HG02938 (cell line): Measurements from ENCODE around the gene HDAC8.
"Not testable (repeated sequence)": the region's sequence is repeated elsewhere in the genome, so short reads cannot be mapped to it uniquely, and the experiment has no call there.

Experiments used
- ATAC-seq: cut with Tn5 transposase; IDR thresholded peaks from one replicate; pipeline ENCODE4 v1.9.1; 2021; ENCODE audit warnings: mild to moderate bottlenecking, moderate library complexity; ENCODE audit not compliant: unreplicated experiment

HDAC8 gene

GRCh38 chrX:72326605-72327300 lies 245.9 kb downstream of the HDAC8 start:
- no peak for ATAC-seq

DNA sequence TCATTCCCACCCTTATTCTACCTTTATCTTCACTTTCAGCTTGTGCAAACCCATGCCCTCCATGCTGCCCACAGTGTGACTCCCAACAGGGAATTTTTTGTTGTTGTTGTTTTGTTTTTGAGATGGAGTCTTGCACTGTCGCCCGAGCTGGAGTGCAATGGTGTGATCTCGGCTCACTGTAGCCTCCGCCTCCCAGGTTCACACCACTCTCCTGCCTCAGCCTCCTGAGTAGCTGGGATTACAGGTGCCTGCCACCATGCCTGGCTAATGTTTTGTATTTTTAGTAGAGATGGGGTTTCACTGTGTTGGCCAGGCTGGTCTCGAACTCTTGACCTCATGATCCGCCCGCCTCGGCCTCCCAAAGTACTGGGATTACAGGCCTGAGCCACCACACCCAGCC lies 253.0 kb downstream of the HDAC8 start:
- ATAC-seq, result not testable (repeated sequence)

- ATAC-seq, result no peak
Observed at GRCh38 chrX:72317139-72317538, 255.5 kb downstream of the HDAC8 start.

GRCh38 chrX:72316408-72317110 lies 256.1 kb downstream of the HDAC8 start:
- no peak for ATAC-seq

GRCh38 chrX:72314881-72315280 lies 257.8 kb downstream of the HDAC8 start:
- no peak for ATAC-seq

DNA sequence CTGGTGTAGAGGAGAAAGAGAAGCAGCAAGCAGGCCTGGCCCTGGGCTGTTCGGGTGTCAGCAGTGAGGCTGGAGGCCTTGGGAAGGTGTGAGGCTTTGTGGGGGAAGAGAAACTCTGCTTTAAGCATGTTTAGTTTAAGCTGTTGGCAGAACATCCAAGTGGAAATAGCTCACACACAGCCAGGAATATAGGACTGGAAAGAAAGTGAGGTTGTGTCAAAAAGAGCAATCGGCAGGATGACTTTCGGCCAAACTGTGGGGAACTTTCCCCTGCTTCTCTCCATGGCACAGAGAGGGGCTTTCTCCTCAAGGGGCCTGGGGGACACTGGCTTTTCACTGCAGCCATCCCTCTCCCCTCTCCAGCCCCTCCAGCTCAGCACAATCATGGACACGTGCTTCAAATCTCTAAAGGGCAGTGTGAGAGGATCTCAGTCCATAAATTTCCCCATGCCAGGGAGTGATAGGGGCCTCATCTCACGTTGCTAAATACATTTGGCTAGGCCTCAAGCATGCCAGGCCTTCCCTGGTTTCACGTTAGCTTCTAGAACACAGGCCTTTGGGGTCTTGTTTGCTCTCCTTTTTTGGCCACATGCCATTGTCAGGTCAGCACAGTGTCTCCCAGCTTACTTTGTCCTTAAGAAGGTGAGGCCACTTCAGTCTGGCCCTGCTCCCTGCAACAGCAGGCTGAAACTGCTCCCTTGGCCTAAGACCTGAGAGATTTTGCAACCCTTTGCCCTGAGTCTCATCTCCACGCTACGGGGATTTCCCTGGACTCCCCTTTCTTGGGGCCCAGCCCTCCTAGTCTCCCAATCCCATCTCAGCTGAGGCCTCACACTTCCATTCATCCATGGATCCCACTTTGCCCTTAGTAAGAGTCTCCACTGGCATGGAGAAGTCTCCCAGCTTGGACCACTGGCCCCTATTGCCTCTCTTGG lies 258.7 kb downstream of the HDAC8 start:
- ATAC-seq, result no peak

DNA sequence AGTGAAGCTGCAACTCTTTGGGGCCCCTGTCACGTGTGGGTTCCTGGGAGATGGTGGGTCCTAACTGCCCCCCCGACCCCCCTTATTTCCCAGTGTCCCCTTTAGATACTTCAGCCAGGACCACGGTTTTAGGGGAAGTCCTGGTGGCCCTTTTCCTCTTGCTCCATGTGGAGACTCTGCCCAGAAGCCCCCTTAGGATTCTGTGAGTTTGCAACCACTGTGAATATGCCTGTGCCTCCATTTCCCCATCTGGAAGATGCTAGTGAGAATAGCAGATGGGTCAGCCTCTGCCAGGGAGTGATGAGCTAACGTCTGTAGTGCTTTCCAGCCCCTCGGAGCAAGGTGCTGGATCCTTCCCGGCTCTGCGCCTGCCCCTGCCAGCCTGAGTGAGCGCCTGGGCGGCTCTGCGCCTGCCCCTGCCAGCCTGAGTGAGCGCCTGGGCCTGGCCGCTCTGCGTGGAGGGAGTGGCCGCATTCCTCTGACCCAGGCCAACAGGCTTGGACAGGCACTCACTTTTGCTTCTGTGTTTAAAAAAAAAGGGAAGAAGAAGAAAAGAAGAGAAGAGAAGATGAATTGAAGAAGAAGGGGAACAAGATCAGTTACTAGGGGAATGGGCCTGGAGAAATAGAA lies 260.2 kb downstream of the HDAC8 start:
- no peak for ATAC-seq

DNA sequence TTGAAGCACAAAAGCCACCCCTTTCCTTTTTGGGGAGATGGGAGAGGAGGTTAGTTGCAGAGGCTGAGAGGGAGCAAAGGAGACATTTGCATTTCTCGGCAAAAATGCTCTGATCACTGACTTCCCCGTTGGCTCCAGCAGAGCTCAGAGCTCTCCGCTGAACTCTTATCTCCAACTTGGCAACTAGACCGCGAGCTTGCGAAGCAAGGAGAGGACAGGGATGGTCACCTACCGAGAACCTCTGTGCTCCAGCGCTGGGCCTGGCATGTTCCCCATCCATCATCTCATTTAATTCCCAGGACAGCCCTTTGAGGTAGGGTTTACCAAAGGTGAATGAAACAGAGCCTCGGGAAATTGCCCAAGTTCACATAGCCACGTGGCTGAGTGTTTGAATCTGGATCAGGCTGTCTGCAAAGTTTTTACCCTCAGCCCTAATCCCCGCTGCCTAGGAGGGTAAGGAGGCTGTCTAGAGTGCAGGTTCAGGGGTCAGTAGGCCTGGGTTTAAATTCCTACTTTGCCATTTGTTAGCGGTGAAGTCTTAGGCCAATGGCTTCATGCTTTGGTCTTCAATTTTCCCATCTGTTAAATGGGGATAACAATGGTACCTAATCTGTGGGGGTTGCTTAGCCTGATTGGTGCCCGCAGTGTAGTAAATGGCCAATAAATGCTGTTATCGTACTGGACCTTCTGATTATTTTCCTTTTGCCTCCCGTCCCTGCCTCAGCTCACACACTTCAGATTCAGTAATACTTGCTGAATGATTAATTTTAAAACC lies 263.2 kb downstream of the HDAC8 start:
- no peak for ATAC-seq

- no peak for ATAC-seq
Observed at GRCh38 chrX:72308566-72309296, 263.9 kb downstream of the HDAC8 start.

GRCh38 chrX:72308209-72308565 lies 264.5 kb downstream of the HDAC8 start:
- ATAC-seq, result no peak

DNA sequence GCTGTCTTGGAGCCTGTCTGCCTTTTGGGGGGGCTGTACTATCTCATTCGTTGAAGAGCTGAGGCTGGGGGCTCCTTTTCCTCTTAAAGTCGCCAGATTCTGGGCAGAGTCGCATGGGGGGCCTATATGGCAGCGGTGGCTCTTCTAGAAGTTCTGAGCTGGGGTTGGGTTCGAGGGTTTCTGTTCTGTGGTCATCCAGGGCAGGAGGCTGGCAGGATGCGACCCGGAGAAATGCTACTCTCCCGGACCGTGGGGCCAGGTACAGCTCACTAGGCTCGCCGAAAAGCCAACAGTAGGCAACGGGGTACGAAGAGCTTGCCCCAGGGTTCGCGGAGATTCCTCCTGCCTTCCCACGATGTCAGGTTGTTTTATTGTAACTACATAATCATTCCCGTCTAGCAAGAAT lies 265.0 kb downstream of the HDAC8 start:
- ATAC-seq, result no peak

DNA sequence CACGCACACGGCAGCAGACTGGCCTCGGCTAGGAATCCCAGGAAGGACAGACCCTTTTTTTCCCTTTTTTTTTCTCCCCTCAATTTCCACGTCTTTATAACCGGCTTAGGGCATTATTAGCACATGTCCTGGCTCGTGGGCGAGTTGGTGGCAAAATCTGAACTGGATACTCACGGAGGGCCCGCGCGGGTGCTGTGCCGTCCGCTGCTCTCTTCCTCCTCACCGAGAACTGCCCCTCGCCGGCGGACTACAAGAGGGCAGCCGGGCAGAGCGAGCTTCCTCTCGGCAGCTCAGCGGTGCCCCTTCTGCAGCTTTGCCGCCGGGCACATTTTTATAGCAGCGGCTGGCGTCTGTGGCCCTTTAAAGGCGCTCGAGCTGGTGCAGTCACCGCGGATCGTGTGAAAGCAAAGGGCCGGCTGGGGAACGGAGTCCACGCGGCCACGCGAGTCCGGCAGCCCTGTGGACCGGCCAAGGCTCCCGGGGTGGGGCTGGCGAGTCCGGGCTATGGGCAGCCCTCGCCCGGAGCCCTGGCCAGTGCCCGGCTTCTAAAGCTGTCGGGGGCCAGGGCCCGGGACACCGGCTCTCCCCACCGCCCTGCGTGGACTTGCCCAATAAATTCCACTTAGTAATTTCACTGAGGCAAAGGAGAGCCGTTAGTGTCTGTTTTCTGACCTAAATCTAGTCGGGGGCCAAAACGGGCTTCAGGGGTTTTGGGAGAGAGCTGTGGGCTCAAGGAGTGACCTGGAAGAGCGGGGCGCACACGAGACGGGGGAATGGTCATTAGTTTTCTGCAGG lies 265.6 kb downstream of the HDAC8 start:
- peak; percentile 64 for ATAC-seq

DNA sequence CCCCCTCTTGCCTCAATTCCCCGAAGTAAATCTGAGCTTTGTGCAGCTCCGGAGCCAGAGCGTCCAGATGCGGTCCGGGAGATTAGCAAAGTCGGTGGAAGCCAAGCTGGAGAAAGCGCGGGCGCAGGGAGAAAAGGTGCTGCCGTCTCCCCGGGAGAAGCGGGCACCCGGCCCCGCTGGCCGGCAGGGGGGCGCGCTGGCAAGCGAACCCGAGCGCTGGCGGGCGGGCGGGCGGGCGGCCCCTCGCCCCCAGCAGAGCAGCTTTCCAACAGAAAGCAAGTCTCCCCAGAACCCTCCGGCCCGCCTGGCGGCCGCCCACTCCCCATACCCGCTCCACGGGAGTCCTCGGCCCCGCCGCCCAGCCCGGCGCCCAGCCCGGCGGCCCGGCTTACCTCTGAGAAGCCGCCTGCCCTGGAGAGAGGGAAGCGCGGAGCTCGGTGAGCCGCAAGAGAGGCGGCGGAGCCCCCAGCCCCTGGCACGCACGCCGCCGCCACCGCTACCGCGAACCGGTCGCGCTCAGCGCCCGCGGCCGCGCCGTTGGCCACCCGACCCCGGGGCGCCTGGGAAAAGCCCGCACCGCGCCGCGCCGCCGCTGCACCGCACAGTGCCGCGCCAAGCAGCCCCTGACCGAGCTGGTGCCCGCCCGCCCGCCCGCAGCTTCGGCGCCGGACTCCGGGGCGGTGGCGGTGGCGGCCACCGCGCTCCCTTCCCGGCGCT lies 266.4 kb downstream of the HDAC8 start:
- peak; percentile 3 for ATAC-seq

DNA sequence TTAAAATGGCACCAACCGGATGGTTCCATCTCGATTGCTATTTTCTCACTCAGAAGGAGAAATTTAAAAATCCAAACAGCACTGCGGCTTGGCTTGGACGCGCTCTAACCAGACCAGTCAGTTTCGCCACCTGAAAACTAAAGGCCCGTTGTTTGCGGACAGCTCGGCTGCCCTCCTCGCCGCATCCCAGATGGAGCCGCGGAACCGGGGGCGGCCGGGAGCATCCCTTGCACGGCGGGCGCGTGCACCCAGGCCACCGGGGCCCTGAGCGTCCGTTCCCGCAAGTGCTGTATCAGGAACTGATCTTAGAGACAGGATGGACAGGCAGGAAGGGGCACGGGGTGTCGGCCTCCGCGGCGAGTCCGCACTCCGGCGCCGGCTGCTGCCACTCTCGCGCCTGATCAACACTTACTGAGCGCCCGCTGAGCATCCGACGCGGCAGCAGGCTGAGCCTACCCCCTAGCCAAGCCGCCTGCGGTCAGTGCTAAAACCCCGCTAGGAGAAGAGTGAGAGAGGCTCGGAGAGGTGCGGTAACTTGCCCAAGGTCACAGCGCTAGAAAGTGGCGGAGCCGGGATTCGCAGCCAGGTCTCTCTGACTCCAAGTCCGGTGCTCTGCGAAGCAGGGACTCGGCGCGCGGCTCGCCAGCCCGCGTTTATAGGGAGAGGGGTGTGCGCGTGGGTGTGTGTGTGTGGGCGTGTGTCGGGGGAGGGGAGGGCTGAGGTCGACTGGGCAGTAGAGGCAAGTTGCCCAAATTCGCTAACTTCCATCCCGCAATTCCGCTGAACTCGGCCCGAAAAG lies 267.2 kb downstream of the HDAC8 start, which contains the start of gene CITED1:
Gene CITED1 (minus strand): TSS at position 629 of the 799 bp plus-strand sequence. CDS start 3,045 bp downstream, outside the sequence.
- no peak for ATAC-seq

DNA sequence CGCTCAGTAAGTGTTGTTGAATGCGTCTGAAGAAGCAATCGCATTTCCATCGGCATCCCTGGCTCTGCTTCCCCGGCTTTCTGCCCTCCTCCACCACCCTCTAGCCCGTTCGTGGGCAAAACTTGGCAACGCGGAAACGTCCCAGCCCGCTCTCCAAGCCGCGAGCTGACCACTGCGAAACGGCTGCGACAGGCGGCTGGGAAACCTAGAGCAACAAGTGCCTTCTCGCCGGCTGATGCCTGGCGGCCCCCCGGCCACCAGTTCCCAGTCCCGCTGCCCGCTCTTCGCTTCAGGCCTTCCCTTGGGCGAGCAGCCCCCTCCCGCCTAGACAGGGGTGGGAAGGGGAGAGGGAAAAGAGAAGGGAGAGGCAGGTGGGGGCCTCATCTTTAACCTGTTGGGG lies 267.8 kb downstream of the HDAC8 start:
- ATAC-seq, result no peak

DNA sequence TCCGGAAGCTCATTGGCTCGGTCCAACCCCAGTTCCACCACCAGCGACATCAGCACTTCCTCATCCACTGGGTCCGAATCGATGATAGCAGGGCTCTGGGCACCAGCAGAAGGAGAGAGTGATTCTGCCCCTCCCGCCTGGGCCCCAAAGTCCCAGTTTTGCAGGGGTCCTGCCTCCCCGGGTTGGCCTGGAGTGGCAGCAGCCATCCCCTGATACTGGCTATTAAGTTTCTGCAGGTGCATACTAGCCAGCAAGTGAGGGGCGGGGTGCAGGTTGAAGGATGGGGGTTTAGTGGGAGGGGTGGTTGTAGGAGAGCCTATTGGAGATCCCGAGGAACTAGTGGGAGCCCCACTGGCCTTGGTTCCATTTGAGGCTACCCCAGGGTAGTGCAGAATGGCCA lies 270.9 kb downstream of the HDAC8 start:
- ATAC-seq, result no peak

DNA sequence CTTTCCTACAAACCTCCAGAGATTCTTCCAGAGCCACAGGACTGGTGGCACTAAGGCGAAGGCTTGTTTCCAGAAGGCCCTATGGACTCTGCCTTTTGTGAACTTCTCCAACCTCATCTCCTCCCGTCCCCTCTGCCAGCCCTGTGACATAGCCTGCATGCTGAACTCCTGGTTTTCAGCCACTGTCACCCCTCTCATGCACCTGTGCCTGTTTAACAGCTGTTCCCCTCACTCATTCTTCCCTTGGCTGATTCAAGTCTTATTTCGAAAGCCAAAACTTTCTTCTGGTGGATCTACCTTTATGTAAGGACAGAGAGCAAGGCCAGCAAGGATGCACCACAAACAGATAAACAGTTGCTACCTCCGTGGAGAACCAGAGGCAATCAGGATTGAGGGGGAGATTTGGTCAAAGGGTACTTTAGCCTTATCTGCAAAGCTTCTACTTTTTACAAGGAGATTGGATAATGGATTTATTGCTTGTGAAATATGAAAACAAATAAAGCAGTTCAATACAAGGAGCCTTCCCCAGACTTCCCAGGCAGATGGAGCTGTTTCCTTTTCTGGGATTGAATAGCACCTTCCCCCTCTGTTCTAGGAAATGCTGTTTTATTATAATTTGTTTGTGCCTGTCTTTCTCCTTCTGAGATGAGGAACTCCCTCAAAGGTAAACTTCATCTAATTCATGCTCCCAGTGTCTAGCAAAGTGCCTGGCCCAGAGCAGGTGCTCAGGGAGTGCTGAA lies 272.6 kb downstream of the HDAC8 start:
- ATAC-seq, result no peak
